Vagina (tissue), 2 donors: ENCODE results near the gene SIPA1. TPM values are rescaled to one million over a fixed set of nuclear protein-coding genes. Genes with fewer than 3 reads are reported as not detected.
A peak's percentile ranks its signal among the peaks of the same experiment; 100 is the strongest.
"Not testable (repeated sequence)": the region's sequence is repeated elsewhere in the genome, so short reads cannot be mapped to it uniquely, and the experiment has no call there.

Experiments used
- DNase-seq, 2 donors: peaks; one replicate each; pipeline ENCODE4 v3.0.0-alpha.2; 2017; ENCODE audit errors: extremely low spot score in 2 of 2
- H3K27ac ChIP-seq: fragments of 200-600 bp; sonication (generic); one replicate; pipeline ENCODE4 v1.5.1; 2019
- H3K27me3 ChIP-seq: fragments of 200-600 bp; sonication (generic); one replicate; pipeline ENCODE4 v1.5.1; 2019
- H3K36me3 ChIP-seq, 2 donors: fragments of 200-600 bp; sonication (generic); one replicate each; pipeline ENCODE4 v1.5.1; 2017 to 2019
- H3K4me1 ChIP-seq: fragments of 200-600 bp; sonication (generic); one replicate; pipeline ENCODE4 v1.5.1; 2019
- H3K4me3 ChIP-seq, 2 donors: fragments of 200-600 bp; sonication (generic); 1 replicate in 1 of 2; 2 replicates in 1 of 2; pipeline ENCODE4 v1.5.1; 2016 to 2019
- H3K9me3 ChIP-seq: fragments of 200-600 bp; sonication (generic); one replicate; pipeline ENCODE4 v1.5.1; 2019
- POLR2A ChIP-seq, 2 donors: fragments of 450-650 bp; IDR thresholded peaks; one replicate each; pipeline ENCODE4 v1.6.1; 2017; ENCODE audit warnings: antibody characterized with exemption in 2 of 2, mild to moderate bottlenecking in 2 of 2, moderate library complexity in 2 of 2
- POLR2AphosphoS5 ChIP-seq, 2 donors: sonication (generic); formaldehyde crosslinking; IDR thresholded peaks; one replicate each; pipeline ENCODE4 v1.9.0; 2017; ENCODE audit warnings: antibody characterized with exemption in 2 of 2, mild to moderate bottlenecking in 2 of 2, low read depth in 1 of 2; ENCODE audit not compliant: insufficient read depth in 1 of 2
- intact Hi-C: fragments of 100-400 bp; cut with DNase I; formaldehyde crosslinking; loops from one replicate; pipeline ENCODE4 v1.15.1; 2023
- total RNA-seq: library from RNA; depleted of rRNA; stranded (reverse); fragments of >200 nt; gene quantifications from one replicate; pipeline ENCODE4 v1.2.3, GENCODE V29; 2016
- TF ChIP-seq, protein P1 (sequence below), 3 experiments: fragments of 450-650 bp in 2 of 3; fragments of 200-600 bp in 1 of 3; sonication (generic) in 1 of 3; IDR thresholded peaks; one replicate each; pipeline ENCODE4 v1.5.1; 2017 to 2019; ENCODE audit warnings: antibody characterized with exemption in 3 of 3, mild to moderate bottlenecking in 2 of 3, moderate library complexity in 2 of 3

SIPA1 gene
- total RNA-seq, 1 donor from 2014 or later, result 63.3 TPM

- TF ChIP-seq, protein P1, sequence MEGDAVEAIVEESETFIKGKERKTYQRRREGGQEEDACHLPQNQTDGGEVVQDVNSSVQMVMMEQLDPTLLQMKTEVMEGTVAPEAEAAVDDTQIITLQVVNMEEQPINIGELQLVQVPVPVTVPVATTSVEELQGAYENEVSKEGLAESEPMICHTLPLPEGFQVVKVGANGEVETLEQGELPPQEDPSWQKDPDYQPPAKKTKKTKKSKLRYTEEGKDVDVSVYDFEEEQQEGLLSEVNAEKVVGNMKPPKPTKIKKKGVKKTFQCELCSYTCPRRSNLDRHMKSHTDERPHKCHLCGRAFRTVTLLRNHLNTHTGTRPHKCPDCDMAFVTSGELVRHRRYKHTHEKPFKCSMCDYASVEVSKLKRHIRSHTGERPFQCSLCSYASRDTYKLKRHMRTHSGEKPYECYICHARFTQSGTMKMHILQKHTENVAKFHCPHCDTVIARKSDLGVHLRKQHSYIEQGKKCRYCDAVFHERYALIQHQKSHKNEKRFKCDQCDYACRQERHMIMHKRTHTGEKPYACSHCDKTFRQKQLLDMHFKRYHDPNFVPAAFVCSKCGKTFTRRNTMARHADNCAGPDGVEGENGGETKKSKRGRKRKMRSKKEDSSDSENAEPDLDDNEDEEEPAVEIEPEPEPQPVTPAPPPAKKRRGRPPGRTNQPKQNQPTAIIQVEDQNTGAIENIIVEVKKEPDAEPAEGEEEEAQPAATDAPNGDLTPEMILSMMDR (IDR thresholded peaks at IDR 0.05), result no peak
- TF ChIP-seq POLR2AphosphoS5 (IDR thresholded peaks at IDR 0.05; ENCODE audit: insufficient read depth in 1 of 2, low read depth in 1 of 2) (no peak), POLR2A (IDR thresholded peaks at IDR 0.05) (no peak)
- Histone ChIP-seq H3K27ac (no peak overlapping the region), H3K27me3 (no peaks in the 10 kb centered on the region), H3K36me3 (peaks cover 0 to 59% of the 10 kb centered on the region in 2 donors), H3K4me1 (peaks cover 31% of the 10 kb centered on the region), H3K4me3 (no peak overlapping the region), H3K9me3 (no peaks in the 10 kb centered on the region)
- intact Hi-C loops, result no loop called here
- DNase-seq, result peak in 1 of 2 donors; percentile 80
Observed at GRCh38 chr11:65655570-65656332, 17.9 kb downstream of the SIPA1 start.

GRCh38 chr11:65657426-65657825 lies 19.5 kb downstream of the SIPA1 start:
- Histone ChIP-seq H3K36me3 (peaks cover 0 to 64% of the 10 kb centered on the region in 2 donors), H3K27me3 (no peaks in the 10 kb centered on the region), H3K4me1 (peaks cover 28% of the 10 kb centered on the region), H3K27ac (no peak overlapping the region), H3K4me3 (no peak overlapping the region), H3K9me3 (no peaks in the 10 kb centered on the region)
- DNase-seq, result peak in 1 of 2 donors; percentile 78
- TF ChIP-seq, protein P1 (IDR thresholded peaks at IDR 0.05), result no peak
- TF ChIP-seq POLR2A (IDR thresholded peaks at IDR 0.05) (no peak), POLR2AphosphoS5 (IDR thresholded peaks at IDR 0.05; ENCODE audit: insufficient read depth in 1 of 2, low read depth in 1 of 2) (no peak)
- intact Hi-C loops, result no loop called here

GRCh38 chr11:65658174-65659021 lies 20.5 kb downstream of the SIPA1 start:
- peak in 1 of 2 donors; percentile 84 for DNase-seq
- no peak overlapping the region for H3K4me3 ChIP-seq
- intact Hi-C loops, result no loop called here
- TF ChIP-seq POLR2A (IDR thresholded peaks at IDR 0.05), result no peak
- no peaks in the 10 kb centered on the region for H3K9me3 ChIP-seq
- H3K36me3 ChIP-seq, result peaks cover 0 to 64% of the 10 kb centered on the region in 2 donors
- no peaks in the 10 kb centered on the region for H3K27me3 ChIP-seq
- H3K4me1 ChIP-seq, result peaks cover 23% of the 10 kb centered on the region
- H3K27ac ChIP-seq, result no peak overlapping the region

DNA sequence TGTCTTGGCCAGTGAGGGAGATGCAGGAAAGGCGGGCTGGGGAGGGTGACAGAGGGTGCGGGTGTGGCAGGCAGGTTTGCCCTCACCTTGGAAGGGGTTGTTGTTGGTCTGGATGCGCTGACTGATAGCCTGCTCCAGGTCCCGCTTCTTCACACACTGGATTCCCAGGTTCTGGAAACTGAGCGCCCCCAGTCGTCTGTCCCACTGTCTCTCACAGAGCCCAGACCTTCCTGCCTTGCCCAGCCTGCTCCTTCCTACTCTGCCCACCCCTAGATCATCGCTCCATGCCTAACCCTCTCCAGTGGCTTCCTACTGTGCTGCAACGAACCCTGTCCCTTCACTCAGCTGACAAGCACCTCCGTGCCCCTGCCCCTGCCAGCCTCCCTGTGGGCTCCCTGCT lies 22.1 kb downstream of the SIPA1 start:
- no peak overlapping the region for H3K27ac ChIP-seq

DNA sequence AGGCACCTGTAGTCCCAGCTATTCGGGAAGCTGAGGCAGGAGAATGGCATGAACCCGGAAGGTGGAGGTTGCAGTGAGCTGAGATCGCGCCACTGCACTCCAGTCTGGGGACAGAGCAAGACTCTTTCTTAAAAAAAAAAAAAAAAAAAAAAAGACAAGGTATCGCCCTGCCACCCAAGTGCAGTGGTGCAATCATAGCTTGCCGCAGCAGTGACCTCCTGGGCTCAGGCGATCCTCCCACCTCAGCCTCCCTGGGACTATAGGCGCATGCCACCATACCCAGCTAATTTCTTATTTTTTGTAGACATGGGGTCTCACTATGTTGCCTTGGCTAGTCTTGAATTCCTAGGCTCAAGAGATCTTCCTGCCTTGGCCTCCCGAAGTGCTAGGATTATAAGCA lies 23.0 kb downstream of the SIPA1 start:
- DNase-seq, intact Hi-C loops, H3K9me3 ChIP-seq, H3K27me3 ChIP-seq, H3K27ac ChIP-seq: not testable (repeated sequence)
- peak overlapping the region; percentile 73 to 88 for H3K4me3 ChIP-seq
- peaks cover 0 to 46% of the 10 kb centered on the region in 2 donors for H3K36me3 ChIP-seq
- H3K4me1 ChIP-seq, result peaks cover 24% of the 10 kb centered on the region

More for the DNA sequence above, 22.1 kb downstream of the SIPA1 start:
- peaks cover 24% of the 10 kb centered on the region for H3K4me1 ChIP-seq
- DNase-seq, result no peak
- H3K9me3 ChIP-seq, result no peaks in the 10 kb centered on the region
- H3K36me3 ChIP-seq, result peaks cover 0 to 55% of the 10 kb centered on the region in 2 donors
- H3K4me3 ChIP-seq, result no peak overlapping the region
- no peaks in the 10 kb centered on the region for H3K27me3 ChIP-seq
- intact Hi-C loops, result no loop called here
- TF ChIP-seq, protein P1 (IDR thresholded peaks at IDR 0.05), result no peak
- TF ChIP-seq POLR2A (IDR thresholded peaks at IDR 0.05) (no peak), POLR2AphosphoS5 (IDR thresholded peaks at IDR 0.05; ENCODE audit: insufficient read depth in 1 of 2, low read depth in 1 of 2) (no peak)
